Measurements from ENCODE around the gene ATAT1.

Gene ATAT1

DNA sequence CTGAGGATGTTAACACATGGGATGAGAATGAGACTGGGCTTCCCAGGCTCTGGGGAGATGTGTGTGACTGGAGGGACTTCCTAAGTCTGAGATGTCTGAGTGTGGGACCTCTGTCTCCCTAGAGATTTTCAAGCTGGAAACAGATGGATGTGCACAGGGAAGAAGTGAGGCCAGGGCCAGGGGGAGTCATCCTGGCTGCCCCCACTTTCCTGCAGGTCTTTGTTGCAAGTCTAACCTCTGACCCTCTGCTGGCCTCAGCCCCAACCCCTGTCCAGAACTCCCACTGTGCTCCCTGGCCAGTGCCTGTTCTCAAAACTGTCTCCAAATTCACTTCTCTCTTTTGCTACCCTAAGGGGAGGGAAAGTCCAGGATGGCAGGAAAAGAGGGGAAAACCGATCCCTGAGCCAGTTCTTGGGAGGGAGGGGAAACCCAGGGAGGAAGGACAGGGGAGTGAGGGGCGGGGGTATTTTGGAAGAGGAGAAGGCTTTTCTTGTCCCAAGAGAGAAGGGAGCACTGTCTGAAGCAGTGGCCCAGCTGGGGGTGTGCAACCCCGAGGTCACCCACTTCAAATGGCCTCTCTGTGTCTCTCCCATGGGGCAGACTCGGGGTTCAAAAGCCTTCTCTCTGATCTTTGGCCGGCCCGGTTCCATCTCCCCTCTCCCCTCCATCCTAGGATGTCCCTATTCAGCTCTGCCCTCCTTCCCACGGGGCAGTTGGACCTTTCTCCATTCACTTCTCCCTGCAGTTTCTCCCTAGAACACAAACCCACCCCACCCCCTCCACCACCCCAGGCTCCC lies 56.7 kb downstream of the ATAT1 start:
- peak in 4 of 58 donors; percentile 5 to 13 (median 7) for DNase-seq

GRCh38 chr6:30683980-30684338 lies 57.3 kb downstream of the ATAT1 start:
- peak in 1 of 58 donors; percentile 5 for DNase-seq

- peak in 15 of 58 donors; percentile 2 to 32 (median 14) for DNase-seq
Measured at GRCh38 chr6:30684386-30685156, 57.9 kb downstream of the ATAT1 start.

- no peak for DNase-seq
Measured at GRCh38 chr6:30685157-30686008, 58.7 kb downstream of the ATAT1 start.

- peak in 43 of 58 donors; percentile 8 to 65 (median 43) for DNase-seq
Measured at GRCh38 chr6:30686009-30686907, 59.6 kb downstream of the ATAT1 start, which contains the start of gene PPP1R18. Gene PPP1R18, minus strand, starts transcription at chr6:30686645. Its CDS starts 627 bp downstream, at chr6:30686018.

GRCh38 chr6:30686908-30687658 lies 60.4 kb downstream of the ATAT1 start:
- peak in 54 of 58 donors; percentile 12 to 78 (median 56) for DNase-seq

DNA sequence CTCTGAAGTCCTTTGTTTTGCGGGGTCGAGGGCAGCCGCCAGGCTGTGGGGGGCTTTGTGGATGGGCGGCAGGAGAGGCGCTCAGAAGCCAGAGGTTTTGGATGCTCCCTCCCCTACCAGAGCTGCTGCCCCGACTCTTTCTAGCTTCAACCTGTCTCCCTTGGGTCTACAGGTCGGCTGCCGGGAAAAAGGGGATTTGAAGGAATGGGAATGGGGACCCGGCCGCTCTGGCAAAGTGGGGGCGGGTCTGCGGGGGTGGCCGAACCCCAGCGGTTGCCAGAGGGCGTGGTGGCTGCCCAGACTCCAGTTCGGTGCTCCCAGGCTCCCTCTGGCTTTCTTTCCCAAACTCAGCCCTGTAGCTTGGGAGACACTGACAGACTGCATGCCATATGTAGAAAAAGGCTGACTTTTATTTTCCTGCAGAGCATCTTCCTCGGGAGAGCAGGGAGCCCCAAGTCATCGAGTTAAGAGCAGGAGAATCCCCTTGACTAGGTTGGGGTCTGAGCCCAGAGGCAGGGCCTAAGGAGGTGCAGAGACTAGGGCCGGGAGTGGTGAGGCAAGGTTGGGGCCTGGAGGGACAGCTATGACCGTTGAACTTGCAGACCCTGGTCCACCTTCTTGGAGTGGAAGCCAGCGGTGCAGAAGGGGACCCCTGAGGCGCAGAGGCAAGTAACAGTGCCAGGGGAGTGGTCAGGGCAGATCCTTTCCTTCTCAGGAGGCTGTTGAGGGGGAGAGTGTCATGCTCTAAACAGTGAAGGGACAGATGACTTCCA lies 61.2 kb downstream of the ATAT1 start:
- peak in 20 of 58 donors; percentile 1 to 44 (median 23) for DNase-seq

DNA sequence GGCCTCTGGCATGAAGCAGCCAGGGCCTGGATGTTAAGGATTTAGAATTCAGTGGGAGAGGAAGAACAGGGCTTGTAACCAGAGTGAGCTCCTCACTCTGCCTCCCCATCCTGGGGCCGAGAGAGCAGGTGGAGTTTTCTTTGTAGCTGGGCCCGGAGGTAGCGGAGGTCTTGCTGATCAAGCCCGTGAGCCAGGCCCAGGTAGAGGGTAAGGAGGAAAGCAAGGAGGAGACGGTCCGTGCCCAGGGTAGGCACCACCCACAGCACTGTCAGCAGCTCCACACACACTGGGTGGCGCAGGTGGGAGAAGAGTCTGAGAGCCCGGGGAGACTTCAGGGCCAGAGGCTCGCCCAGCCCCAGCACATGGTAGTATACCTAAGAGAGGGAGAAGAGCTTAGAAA lies 61.9 kb downstream of the ATAT1 start:
- DNase-seq: no peak

- no peak for DNase-seq
Measured at GRCh38 chr6:30689022-30689865, 62.6 kb downstream of the ATAT1 start.

- DNase-seq: no peak
Measured at GRCh38 chr6:30689985-30690384, 63.3 kb downstream of the ATAT1 start.

- peak in 55 of 58 donors; percentile 16 to 90 (median 73) for DNase-seq
Measured at GRCh38 chr6:30690403-30691207, 63.9 kb downstream of the ATAT1 start, which contains the start of gene NRM. Gene NRM, minus strand, starts transcription at chr6:30690984. Its CDS starts 10 bp downstream, at chr6:30690974.

GRCh38 chr6:30691208-30691847 lies 64.7 kb downstream of the ATAT1 start:
- DNase-seq: no peak
